HG02973 (cell line): Measurements from ENCODE around the gene EIF3K.

ENCODE experiments used
- ATAC-seq: cut with Tn5 transposase; IDR thresholded peaks from one replicate; pipeline ENCODE4 v1.9.1; 2021; ENCODE audit warnings: moderate library complexity; ENCODE audit not compliant: unreplicated experiment

Gene EIF3K

DNA sequence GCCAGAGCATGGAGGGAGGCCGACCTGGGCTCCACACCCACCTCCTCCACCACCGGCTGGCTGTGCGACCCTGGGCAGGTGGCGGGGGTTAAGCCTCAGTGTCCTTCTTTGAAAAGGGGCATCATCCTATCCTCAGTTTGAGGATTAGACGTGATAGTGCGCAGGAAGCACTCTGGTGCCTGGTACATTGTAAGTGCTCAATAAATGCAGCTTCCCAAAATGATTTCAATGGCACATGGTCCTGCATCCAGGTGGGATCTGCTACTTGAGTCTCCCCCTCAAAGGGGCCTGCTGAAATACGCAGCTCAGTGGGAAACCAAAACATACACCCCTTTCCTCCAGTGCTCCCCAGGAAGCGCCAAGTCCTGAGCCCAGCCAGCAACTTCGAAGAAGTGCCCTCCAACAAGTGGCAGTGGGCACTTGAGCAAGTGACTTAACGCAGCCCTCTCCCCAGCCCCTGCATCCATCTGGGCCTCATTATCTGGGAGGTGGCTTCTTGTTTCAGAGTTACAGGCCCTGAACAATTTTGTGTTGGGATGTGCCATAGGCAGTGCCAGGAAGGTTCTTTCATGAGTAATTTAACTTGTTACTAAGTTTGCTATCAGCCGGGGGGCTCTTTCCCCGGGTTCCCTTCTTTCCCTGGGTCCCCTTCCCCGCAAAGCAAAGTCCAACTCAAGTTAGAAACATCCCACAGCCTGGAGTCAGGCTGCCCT lies 46.4 kb downstream of the EIF3K start:
- ATAC-seq: no peak

DNA sequence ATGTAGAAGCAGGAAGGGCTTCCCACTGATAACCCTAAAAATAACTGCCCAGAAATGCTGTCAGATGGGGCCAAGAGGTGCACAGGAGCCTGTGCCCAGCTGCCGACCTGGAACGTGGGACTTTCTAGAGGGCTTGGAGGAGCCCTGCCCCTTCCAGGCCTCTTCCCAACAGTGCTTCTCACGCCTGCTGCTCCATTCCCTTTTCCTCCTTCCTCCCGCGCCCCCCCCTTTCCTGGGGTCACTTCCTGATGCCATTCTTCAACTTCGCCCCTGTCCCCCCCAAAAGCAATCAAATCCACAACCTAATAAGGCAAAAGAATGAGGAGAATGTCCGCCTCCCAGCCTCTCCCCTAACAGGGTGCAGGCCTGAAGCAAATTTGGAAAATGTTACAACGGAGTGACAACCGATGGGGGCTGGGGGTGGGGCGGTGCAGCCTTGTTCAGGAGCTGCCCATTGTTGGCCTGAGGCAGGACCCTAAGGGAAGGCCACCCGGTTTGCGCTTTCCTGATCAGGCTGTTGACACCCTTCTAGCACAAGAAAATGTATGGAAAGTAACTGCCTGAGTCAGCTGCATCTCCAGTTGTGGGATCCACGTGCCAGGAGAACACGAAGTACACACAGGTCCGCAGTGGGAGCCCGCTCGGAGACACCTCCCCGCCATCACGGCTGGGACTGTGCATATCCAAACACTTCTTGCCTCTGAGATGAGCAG lies 47.1 kb downstream of the EIF3K start:
- no peak for ATAC-seq

DNA sequence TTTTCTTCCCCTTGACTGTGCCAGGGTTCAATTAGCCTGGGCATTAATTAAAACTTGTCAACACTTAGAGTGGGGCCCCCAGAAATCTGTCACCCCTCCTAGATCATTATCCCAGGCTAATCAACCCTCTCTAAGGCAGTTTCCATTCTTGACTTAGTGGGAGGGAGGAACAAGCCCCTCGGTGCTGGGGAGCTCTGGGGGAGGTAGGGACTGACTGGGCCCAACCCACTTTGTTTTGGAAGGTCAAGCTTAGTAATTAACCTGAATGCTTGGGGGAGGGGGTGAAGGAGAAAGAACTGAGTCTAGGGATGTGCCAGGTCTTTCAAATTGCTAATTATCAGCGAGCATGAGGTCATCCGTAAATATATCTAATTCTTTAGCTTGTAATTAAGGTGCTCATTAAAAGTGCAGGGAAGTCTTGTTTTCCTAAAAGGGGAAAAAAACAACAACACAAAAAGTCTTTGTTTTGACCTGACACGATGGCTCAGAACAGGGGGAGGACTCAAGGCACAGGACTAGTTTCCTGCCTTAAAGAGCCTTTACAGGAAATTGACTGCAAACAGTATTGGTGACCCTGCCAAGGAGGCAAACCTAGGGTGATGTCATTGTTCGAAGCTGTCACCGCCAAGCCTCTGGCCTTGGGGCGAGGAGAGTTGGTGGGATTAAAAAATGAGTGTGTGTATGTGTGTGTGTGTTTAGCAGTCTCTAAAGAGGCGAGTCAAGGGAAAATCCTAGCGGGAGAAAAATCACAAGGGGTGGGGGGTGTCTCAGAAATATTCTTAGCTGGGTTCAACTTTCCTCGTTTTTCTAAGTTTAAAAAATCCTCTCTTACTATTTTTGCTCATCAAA lies 47.9 kb downstream of the EIF3K start:
- no peak for ATAC-seq

DNA sequence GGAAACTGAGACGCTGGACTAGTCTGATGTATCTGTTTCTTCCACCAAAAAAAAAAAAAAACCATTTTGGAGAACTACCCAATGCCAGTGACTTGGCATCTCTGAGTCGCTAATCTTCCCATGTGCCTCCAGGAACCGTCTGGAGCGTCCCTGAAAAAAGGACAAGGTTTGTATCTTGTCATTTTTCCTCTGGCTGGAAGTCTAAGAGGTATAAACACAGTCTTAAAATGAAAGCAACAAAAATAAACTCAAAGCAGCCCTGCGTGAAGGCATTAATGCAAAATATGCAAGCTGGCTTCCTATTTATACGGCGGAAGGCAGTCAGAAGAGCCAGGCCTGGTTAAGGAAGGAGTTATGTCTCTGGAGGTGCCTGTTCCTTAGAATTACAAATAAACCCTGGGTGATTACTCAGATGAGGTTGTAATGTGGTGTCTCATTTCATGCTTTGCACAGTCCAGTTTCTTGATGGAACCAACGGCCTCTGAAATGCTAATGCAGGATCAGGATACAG lies 48.7 kb downstream of the EIF3K start:
- ATAC-seq: no peak

DNA sequence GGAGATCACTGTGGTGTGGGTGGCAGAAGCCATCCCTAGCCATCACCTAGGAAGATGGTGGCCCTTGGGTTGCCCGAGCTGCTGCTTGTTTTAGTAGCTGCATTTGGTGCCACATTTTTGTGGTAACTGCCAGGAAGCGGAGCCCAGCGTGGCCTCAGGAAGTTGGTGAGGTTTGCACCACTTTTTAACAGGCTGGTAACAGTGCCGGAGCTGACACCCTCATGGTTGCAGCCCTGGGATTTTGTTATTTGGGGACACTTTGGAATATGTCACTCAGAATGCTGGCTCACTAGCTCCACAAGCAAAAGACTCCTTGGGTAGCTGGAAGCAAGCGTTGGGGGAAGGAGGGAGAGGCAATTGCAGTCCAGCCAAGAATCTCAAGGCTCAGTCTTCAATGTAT lies 50.6 kb downstream of the EIF3K start:
- ATAC-seq: no peak

DNA sequence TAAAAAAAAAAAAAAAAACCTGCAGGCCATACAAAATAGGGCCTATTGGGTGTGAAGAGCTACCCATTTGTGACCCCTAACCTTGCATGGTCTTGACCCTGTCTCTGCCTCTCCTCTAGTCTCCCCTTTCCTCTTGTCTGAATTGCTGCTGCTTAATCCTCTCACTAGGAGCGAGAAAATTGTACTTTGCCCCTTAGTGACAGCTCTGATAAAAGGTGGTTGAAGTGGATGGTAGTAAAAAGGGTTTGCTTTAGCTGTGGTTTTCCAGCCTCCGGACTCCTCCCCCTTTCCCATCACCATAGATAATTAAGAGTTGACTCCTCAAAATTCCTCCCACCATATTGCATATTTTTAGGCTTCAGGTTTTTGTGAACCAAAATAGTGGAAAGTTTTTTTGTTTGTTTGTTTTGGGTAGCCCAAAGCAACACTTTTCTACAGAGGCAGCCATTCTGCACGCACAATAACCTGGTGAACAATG lies 52.0 kb downstream of the EIF3K start:
- ATAC-seq: no peak

DNA sequence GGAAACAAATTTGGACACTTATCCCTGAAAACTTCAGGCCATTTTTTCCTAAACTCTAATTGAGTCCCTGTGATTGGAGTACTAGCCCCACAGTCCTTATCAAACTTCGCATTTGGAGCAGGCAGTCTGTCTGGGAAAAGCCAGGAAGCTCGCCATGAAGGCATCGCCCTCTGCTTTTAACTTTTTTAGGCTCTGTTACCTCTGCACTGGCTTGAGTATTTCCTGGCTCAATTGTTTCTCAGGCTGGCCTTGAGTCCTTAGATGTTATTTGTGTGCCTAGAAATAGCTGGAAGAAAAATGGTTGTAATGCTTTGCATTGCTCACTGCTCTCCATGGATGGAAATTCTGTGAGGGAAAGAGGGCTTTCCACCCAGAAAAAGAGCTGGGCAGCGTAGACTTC lies 52.7 kb downstream of the EIF3K start:
- ATAC-seq: no peak

DNA sequence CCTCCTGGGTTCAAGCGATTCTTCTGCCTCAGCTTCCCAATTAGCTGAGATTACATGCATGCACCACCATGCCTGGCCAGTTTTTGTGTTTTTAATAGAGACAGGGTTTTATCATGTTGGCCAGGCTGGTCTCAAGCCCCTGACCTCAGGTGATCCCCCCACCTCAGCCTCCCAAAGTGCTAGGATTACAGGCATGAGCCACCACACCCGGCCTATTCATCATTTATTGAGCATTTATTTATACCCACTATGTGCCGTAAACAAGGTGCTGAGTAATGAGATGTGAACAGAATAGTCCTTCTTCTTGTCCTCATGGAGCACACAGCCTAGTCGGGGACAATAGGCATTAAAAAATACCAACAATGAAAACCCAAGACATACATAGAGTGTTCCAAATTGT lies 54.0 kb downstream of the EIF3K start:
- no peak for ATAC-seq

DNA sequence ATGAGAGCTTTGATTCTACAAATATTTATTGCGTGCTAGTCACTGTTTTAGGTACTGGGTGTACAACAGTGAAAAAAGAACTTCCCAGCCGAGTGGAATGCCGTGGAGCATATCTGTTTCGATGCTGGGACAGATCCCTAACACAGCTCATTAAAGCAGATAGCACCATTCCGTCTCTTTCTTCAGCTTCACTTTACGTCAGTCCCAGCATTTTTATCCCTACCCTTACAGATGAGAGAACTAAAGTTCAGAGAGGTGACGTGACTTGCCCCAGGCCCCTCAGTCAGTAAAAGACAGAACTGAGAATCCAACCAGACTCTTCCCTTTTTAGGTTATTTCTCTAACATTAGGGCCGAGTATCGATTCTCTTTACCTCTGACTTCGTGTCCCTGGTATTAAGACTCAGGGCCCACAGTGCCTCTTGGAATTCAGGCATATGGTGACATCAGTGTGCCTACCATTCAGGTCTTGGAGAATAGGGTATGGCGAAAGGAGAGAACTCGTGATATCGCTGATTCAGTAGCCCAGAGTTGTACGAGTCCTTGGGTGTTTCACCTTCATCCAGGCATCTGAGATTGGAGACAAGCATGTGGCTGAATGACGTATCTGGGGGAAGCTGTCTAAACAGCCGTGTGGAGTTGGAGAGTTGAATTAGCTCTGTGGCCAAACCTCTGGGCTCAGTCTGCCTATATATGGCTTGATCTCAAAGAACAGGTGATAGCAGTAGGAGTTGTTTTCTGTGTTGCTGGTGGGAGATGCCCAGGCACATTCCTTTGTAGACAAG lies 55.6 kb downstream of the EIF3K start:
- no peak for ATAC-seq

DNA sequence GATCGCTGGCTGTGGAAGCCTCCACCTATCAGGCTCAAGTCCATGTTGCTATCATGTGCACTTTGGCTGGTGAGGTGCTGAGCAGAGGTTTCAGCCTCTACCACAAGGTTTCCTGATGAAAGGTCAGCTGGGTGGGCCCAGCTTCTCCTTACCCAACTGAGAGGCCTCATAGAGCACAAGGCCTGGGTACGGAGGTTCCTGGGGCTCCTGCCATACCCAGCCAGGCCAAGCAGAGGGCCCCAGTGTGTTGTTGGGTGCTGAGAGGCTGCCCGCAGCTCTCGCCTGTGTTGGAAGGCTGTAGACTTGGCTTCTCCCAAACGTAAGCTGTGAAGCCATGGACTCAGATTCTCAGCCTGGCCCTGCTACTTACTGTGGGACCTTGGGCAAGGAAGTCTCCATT lies 56.6 kb downstream of the EIF3K start:
- no peak for ATAC-seq

DNA sequence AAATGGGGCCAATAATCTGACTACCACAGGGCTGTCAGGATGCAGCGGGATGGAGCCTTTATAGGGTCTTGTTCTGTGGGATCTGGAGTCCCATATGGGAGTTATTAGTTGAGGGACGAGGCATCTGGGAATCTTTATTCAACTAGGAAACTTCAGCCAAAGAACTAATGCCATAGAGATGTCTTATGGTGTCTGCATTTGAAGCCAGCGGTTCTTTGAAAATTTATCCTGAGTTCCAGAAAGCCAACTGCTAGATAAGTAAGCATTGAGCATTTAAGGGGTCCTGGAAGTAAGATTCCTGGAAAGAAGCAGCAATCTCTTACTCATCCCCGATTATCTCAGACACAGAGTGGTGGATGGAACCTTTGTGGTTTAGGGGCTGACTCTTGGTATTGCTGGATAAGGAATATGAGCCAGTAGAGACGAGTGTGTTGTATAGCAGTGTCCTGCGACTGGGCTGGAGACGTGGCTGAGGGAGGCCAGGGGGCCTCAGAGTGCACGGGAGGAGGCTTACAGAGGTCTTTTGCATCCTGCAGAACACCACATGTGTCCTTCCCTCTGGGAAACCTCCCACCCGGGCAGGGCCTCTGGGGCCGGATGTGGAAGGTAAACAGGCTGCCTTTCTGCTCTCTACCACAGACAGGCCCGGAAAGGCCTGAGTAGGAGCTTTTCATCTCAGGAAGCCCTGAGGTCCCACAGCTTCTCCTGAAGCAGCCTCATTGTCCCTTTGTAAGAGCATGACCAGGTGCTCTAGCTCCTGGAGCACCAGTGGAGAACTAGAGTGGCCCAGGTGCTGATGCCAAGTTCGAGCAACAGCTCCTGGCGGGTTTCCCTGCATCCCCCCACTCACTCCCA lies 57.3 kb downstream of the EIF3K start:
- ATAC-seq: no peak

DNA sequence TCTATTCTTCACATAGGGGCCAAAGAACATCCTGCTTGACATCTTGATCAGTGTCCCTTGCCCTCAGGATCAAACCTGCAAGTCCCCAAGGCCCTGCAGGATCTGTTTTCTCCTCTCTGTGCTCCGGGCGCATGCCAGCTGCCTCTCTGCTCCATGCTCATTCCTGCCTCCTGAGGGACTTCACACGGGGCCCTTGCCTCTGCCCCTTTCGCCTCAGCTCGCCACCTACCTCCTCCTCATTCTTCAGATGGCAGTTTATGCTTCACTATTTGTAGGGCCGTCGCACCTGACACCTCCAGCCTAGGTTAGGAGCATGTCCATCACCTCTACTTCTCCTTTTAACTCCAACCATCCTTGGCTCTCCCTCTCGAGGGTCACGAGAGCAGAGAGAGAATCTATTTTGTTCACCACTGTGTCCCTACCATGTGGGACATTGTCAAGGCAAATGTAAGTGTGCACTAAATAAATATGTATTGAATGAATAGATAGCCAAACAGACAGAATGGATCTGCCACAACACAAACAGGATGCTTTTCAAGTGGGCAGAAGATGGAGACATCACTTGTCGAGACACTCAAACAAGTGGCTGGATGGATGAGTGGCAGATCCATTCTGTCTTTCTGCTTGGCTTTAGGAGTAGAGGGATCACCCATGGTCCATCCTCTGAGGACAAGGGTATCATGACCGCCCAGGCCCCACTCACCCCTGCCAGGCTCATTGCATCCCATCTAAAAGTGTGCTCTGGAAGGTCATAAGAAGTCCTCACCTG lies 58.1 kb downstream of the EIF3K start:
- ATAC-seq: no peak

DNA sequence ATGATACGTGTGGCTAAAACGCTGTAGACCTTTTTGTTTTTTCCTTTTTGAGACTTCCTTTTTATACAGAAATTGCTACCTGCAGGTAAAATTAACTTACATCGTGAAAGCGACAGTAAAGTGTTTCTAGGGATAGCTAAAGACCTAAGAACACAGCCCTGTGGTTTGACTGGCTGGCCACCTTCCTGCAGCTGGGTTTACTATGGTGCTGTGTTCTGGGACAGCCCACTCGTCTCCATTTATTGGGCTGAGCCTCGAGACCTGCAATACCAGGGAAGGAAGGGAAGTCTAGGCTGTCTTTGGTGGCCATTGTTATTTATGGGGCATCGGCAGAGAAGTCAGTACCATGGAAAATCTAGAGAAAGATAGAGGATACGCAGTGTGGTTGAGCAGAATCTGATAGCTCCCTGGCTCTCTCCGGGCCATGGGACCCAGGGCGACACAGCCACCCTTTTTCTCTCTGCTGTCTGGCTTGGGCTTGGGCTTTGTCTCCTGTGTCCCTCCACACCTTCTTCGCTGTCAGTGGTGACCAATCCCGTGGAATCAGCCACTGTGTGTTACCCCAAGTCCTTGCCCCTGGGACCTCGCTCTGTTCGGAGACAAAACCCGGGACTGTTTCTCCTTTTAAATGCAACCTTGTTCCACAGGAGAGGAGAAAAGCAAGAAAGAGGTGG lies 59.4 kb downstream of the EIF3K start:
- ATAC-seq: no peak

DNA sequence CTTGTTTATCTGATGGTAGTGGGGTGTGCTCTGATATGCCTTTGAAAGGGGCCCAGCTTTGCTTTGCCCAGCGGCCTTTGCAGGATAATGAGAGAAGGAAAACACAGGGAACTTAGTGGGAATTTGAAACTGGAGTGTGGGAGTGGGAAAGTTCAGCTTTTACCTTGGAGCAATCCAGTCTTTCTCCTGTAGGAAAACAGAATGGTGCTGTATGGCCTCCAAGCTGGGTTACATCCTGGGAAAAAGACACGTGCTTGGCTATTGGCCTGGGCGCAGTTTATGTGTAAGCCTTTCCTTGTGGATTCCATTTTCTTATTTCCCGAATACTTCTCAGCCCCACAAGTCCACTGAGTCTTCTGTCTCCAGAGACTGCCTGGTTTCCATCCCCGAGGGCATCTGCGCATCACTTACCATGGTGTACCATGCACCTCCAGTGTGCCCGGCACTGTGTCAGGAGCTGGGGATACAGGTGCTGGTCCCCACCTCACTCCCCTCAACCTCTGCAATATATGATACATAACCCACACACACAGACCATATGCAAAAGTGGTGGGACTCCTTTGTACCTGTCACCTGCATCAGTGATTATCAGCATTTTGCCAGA lies 60.0 kb downstream of the EIF3K start:
- ATAC-seq: no peak

DNA sequence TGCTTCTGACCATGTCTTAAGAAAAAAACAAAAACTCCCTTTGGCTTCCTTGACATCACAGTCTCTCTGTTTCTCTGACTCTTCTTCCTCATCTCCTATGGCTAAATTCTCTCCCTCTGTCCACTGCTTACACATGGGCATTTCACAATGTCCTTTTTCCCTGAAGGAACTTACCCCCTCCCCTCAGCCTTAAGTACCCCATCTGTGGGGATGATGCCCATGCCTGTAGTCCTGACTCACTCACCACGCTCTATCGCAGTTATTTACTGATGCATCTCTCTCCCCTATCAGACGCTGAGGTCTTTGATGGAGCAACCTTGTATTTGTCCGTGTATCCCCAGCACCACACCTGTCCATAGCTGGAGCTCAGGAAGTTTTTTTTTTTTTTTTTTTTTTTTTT lies 60.9 kb downstream of the EIF3K start:
- ATAC-seq: no peak

DNA sequence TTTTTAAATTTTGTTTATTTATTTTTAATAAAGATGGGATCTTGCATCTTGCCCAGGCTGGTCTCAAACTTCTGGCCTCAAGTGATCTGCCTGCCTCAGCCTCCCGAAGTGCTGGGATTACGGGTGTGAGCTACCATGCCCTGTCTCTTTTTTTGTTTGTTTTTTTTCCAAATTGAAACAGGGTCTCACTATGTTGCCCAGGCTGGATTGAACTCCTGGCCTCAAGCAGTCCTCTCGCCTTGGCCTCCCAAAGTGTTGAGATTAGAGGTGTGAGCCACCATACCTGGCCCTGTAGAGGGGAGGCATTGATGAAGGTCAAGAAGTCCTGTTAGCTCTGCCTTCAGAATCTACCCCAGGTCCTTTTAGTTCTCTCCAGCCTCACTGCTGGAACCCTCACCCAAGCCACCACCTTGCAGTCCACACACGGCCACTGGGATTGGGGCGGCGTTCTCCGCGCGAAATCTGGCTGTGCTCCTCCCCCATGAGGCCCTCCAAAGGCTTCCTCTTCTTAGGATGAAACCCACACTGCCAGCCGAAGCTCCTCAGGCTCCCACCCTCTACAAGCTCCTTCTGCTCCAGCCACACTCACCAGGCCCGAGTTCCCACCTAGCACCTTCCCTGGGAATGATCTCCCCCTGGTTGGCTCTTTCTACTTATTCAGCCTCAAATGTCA lies 63.3 kb downstream of the EIF3K start:
- no peak for ATAC-seq

DNA sequence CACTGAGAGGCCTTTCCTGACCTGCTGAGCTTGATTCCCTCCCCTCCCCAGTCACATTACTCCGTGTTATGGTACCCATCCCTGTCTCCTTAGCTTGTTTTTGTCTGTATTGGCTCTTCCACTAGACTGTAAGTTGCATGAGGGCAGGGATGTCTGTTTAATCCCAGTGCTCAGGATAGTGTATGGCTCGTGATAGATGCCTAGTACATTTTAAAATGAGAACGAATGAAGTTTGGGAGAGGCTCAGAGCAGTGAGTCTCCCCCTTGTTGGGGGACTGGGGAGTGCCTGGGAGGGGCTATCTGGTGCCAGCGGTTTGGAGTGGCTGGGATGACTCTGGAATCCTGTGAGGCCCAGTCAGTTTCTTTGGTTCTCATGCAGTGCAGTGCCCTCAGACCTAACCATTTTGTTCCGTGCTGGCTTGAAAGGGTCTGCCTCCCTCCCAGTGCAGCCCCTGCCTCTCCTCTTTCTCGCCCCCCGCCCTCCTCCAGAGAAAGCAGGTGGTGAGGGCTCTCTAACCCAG lies 63.9 kb downstream of the EIF3K start:
- ATAC-seq: no peak
